ENCODE data around the gene DEPP1. TPM values are rescaled to one million over a fixed set of nuclear protein-coding genes. Genes with fewer than 3 reads are reported as not detected.

DEPP1 gene
- total RNA-seq, 1 donor from 2014 or later: 25.7 TPM

GRCh38 chr10:44949915-44950314 lies 28.7 kb downstream of the DEPP1 start:
- no peak overlapping the region for H3K4me3 Mint-ChIP-seq
- TF ChIP-seq CTCF (conservative IDR thresholded peaks at IDR 0.05): no peak
- peaks cover 26% of the 10 kb centered on the region for H3K4me1 Mint-ChIP-seq (ENCODE audit: unreplicated experiment)
- H3K36me3 Mint-ChIP-seq: no peaks in the 10 kb centered on the region
- DNase-seq (ENCODE audit: extremely low spot score, unreplicated experiment): peak; percentile 44
- H3K27me3 Mint-ChIP-seq: no peaks in the 10 kb centered on the region
- H3K27ac Mint-ChIP-seq: no peak overlapping the region
- no peaks in the 10 kb centered on the region for H3K9me3 Mint-ChIP-seq

GRCh38 chr10:44949127-44949802 lies 29.3 kb downstream of the DEPP1 start:
- no peaks in the 10 kb centered on the region for H3K36me3 Mint-ChIP-seq
- H3K27ac Mint-ChIP-seq: no peak overlapping the region
- peak; percentile 31 for DNase-seq (ENCODE audit: extremely low spot score, unreplicated experiment)
- peaks cover 26% of the 10 kb centered on the region for H3K4me1 Mint-ChIP-seq (ENCODE audit: unreplicated experiment)
- no peak overlapping the region for H3K4me3 Mint-ChIP-seq
- H3K27me3 Mint-ChIP-seq: no peaks in the 10 kb centered on the region
- no peak for TF ChIP-seq CTCF (conservative IDR thresholded peaks at IDR 0.05)
- peaks cover 5% of the 10 kb centered on the region for H3K9me3 Mint-ChIP-seq

GRCh38 chr10:44948642-44949041 lies 30.0 kb downstream of the DEPP1 start:
- Mint-ChIP-seq H3K36me3 (no peaks in the 10 kb centered on the region), H3K27me3 (no peaks in the 10 kb centered on the region), H3K9me3 (peaks cover 9% of the 10 kb centered on the region), H3K4me3 (no peak overlapping the region), H3K4me1 (ENCODE audit: unreplicated experiment) (peaks cover 19% of the 10 kb centered on the region), H3K27ac (no peak overlapping the region)
- no peak for TF ChIP-seq CTCF (conservative IDR thresholded peaks at IDR 0.05)
- DNase-seq (ENCODE audit: extremely low spot score, unreplicated experiment): no peak

GRCh38 chr10:44947371-44948152 lies 31.0 kb downstream of the DEPP1 start:
- H3K9me3 Mint-ChIP-seq: peaks cover 9% of the 10 kb centered on the region
- no peaks in the 10 kb centered on the region for H3K27me3 Mint-ChIP-seq
- H3K4me1 Mint-ChIP-seq (ENCODE audit: unreplicated experiment): peaks cover 9% of the 10 kb centered on the region
- TF ChIP-seq CTCF (conservative IDR thresholded peaks at IDR 0.05): no peak
- peak; percentile 22 for DNase-seq (ENCODE audit: extremely low spot score, unreplicated experiment)
- no peak overlapping the region for H3K27ac Mint-ChIP-seq
- H3K4me3 Mint-ChIP-seq: no peak overlapping the region
- H3K36me3 Mint-ChIP-seq: no peaks in the 10 kb centered on the region

GRCh38 chr10:44946205-44946604 lies 32.4 kb downstream of the DEPP1 start:
- Mint-ChIP-seq H3K27me3 (no peaks in the 10 kb centered on the region), H3K4me3 (no peak overlapping the region), H3K4me1 (ENCODE audit: unreplicated experiment) (peaks cover 8% of the 10 kb centered on the region), H3K36me3 (no peaks in the 10 kb centered on the region), H3K9me3 (peaks cover 9% of the 10 kb centered on the region), H3K27ac (no peak overlapping the region)
- no peak for DNase-seq (ENCODE audit: extremely low spot score, unreplicated experiment)
- TF ChIP-seq CTCF (conservative IDR thresholded peaks at IDR 0.05): no peak
